HG03354 (cell line): ENCODE data around the gene BMPR1B.

Experiments used
- ATAC-seq: cut with Tn5 transposase; IDR thresholded peaks from one replicate; pipeline ENCODE4 v1.9.1; 2021; ENCODE audit warnings: mild to moderate bottlenecking; ENCODE audit not compliant: unreplicated experiment, poor library complexity, severe bottlenecking

BMPR1B gene

DNA sequence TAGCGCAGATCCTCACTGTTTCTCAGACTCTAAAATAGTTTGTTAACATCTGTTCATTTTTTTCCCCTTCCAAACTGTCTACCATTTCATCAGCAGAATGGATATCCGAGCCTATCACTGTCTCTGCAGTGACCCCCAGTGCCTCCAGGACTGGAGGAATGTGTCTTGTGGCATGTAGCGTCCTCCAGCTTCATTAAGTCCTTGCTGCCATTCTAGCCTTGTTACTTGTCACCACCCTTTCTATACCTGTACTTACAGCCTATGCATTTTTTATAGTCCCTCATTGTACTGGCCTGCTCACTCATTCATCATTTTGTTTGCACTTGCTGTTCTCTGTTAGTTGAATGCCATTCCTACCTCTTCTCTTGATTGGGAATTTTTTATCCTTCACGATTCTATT lies 179.1 kb downstream of the BMPR1B start:
- no peak for ATAC-seq

DNA sequence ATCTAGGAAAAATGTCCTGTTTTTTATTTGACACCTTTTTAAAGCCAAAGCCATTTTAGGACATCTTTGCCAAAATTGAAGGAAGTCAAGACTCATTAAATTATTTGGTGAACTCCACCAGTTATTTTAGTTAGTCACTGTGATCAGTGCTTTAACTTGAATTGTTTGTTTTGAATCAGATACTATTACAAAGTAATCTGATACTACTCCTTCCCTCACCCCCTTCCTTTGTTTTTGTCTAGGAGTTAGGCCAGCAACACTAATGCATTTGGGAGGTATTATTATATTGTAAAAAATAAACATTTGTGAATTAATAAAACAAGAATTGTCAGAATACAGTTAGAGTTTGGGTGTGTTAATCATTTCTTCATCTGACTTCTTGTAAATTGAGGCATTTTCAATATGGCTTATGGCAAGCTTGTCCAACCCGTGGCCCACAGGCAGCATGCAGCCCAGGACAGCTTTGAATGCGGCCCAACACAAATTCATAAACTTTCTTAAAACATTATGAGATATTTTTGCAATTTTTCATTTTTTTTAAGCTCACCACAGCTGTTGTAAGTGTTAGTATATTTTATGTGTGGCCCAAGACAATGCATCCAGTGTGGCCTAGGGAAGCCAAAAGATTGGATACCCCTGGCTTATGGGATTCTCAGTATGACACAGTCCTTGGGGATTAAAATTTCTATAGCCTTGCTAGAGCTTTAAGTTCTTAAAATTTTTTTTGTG lies 182.2 kb downstream of the BMPR1B start:
- no peak for ATAC-seq

DNA sequence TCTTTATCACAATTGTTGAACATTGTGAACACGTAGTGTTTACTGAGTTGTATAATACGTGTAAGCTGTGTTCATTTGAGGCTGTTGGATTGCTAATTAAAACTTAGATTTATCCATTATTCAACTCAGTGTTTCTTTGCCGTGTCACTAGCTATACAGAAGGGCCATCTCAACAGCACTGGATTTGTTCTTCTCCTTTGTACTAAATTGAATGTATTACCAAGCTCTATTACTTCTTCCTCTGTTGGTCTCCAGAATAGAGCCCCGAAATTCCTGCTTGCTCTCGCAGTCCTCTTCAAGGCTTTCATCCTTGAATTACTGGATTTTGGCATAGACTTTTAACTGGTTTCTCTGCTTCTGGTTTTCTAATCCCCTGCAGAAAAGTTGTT lies 182.8 kb downstream of the BMPR1B start:
- ATAC-seq = no peak

DNA sequence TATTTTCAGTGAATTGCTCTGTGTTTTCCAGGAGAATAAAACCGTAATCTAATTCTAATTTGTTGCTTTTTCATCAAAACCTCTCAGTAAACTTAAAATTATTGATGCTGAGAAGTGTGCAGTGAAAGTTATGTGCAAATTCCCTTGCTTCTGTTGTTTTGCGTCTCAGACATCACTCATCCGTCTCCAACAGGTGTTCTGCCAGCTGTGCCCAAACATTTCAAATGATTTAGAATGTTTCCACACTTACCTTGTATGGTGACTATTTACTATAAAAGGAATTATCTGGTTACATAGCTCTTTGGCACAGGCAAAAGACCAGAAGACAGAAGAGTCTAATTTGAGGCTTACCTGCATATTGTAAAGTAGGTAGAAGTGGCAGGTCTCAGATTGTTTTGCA lies 184.0 kb downstream of the BMPR1B start:
- no peak for ATAC-seq

DNA sequence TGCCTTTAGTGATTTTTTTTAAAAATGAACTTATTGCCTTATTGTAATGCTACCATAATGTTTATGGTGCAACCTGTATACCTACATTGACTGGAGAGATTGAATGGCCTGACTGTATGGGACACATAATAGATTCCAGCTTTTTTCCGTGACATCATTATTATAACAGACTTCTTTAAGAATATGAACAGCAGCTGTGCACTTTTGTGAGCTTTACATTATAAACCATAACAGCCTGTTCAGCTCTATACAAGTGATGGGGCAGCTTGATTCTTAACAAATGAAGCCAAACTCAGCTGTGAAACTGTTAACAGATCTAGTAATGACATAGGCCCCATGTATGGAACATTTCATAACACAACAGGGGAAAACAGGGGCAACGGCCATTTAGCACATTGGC lies 187.0 kb downstream of the BMPR1B start:
- ATAC-seq = no peak

DNA sequence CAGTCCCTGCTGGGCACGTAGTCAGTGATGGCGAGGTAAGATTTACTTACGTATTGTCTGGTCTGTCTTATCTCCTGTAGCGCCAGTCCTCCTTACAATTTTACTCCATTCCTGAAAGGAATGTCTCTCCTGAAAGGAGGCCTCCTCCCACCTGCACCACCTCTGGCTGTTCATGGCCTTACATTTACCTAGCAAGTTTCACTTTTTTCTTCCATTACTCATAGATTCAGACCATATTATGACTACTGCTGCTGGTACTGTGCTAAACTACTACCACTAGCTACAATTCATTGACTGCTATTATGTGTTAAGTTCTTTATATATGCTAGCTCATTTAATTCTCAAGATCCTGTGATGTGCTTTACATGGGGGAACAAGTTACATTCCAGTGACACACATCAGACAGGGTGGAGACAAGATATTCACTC lies 189.9 kb downstream of the BMPR1B start:
- no peak for ATAC-seq

DNA sequence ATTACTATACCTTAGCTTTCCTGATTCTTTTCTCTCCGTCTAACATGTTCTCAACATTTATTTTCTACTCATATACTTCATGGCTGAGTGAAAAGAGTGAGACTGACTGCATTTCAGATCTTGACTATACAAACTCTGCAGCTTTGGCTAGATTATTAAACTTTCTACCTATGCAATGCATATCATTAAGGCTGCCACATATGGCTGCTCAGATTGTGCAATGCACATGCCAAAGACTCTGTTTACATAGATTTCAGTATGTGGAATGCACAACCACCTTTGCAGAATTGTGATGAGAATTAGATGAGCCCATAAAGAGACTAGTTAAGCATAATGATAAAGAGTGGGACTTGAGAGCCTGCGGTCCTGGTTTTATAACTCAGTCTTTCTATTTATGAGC lies 196.5 kb downstream of the BMPR1B start:
- no peak for ATAC-seq

DNA sequence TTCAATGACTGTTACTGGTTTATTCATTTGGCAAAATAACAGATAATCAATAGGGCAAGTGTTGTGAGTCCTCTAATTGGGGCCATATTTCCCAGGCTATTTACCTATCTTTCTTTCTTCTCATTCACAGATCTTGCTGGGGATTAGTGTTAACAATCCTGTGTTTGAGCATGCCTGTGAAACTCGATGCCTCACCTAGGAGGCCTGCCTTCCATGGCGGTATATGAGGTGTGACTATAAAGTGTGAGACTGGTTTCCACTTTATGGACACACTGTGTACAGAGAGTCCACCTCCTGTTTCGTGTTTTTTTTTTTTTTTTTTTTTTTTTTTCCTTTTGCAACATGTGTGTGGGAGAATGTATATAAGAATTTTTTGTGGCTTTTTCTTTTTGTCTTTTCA lies 199.3 kb downstream of the BMPR1B start:
- ATAC-seq = no peak

DNA sequence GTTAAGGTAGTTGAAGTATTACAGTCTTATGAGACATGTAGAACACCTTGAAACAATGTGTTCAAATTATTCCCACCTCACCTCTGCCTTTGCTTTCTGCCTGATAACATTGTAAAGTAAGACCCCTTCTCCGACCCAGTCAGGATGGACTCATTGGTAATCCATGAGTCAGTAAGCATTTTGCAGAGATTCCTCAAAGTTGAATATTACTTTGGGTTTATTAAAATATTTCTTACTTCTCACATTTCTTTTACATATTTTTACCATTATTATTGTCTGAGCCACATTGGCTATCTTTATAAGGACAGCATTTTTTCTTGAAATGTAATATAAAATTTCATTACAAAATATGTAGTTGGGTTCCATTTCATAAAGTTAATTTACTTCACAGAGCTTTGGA lies 201.6 kb downstream of the BMPR1B start:
- ATAC-seq = no peak

DNA sequence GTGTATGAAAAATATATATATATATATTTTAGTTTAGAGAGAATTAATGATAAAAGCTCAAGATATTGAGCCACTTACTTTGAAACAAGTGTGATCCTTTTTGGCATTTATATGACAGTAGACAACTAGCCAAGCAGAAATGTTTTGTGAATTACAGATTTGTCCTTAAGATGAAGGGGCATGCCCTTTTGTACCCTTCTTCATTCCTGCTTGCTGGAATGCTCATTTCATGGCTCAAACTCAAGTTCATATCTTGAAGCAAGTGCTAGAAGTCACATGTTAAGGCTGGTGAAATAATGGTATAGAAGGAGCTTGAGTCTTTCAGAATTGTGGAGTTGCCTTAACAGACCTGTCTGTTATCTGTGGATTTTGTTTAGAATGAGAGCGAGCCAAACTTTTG lies 203.0 kb downstream of the BMPR1B start:
- ATAC-seq = no peak

DNA sequence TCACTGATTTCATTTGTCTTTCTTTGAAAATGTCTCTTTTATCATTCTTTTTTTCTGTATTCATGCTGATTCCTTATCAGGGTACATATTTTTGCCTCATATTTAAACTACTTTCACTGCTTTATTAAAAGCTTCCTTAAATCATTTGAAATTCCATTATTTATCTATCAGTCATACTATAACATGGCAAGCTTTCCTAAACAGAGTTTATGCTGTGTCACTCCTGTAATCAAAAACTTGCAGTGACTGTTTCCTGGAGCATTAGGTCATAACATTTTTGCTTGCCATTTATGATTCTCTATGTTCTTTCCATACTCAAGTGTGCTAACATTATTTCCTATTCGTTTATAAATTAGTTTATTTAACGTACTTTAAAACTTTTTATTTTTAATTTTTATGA lies 203.7 kb downstream of the BMPR1B start:
- ATAC-seq = no peak

DNA sequence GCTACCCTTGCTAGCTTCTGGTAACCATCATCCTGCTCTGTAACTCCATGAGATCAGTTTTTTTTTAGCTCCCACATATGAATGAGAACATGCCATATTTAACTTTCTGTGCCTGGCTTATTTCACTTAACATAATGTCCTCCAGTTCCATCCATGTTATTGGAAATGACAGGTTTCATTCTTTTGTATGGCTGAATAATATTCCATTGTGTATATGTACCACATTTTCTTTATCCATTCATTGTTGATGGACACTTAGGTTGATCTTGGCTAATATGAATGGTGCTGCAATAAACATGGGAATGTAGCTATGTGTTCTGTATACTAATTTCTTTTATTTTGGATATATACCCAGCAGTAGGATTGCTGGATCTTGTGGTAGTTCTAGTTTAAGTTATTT lies 204.7 kb downstream of the BMPR1B start:
- ATAC-seq = no peak

DNA sequence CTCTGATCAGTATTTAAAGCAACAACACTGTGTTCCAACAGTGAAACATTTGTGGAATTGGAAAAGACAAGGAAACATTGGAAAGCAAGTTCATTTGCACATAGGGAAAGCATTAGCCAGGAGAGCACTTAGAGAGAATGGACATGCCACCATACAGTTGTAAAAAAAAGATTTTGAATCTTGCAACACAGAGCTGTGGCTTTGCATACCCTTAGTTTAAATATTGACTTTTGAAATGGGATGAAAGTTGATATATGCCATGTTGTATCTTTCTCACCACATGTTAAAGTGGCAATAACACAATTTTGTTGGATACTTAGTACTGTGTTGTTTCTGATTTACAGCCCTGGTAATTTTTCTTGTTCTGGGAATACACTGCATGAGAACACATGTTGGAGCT lies 208.1 kb downstream of the BMPR1B start:
- no peak for ATAC-seq

DNA sequence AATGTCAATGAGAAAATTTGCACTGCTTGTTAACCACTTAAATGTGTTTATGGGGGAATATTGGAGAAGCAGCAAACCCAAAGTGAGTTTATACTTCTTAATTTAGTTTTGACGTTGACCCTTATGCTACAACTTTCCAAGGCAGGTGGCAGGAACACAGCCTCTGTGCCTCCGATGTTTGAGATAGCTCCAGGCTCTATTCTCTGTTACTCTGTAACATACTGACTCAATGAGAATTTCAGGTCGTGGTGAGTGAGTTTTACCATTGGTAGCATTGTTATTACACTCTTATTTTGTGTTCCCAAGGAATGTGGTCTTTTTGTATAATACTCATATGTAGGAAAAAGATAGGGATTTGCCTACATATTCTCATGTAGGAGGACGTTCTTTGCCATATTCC lies 210.7 kb downstream of the BMPR1B start:
- ATAC-seq = no peak

DNA sequence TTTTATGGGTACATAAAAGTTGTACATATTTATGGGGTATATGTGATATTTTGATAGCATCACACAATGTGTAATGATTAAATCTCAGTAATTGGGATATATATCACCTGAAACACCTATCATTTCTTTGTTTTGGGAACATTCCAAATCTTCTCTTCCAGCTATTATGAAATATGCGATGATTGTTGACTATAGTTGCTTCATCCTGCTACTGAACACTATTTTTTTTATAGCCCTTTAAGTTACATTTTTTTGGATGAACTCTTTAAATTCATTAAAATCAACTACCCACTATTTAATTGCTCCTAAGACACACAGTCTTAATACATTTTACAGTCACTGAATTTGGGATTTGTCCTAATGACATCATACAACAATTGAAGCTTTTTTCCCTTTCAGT lies 212.9 kb downstream of the BMPR1B start:
- ATAC-seq = no peak

DNA sequence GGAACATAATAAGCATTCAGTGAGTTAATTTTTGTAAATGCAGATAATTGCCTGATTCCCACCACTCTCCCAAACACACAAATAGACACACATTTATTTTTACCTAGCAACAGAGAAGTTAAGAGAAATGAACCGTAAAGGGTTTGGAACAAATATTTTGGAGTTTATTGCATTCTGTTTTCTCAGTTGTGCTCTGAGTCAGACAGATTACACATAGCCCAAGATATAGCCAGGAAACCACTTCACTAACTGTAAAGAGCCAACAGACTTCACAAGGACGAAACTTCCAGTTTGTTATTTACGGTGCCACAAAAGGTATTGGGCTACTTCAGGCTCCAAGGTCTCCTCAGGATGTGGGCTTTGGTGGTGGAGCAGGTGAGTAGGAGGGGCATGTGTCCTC lies 217.0 kb downstream of the BMPR1B start:
- ATAC-seq = no peak

DNA sequence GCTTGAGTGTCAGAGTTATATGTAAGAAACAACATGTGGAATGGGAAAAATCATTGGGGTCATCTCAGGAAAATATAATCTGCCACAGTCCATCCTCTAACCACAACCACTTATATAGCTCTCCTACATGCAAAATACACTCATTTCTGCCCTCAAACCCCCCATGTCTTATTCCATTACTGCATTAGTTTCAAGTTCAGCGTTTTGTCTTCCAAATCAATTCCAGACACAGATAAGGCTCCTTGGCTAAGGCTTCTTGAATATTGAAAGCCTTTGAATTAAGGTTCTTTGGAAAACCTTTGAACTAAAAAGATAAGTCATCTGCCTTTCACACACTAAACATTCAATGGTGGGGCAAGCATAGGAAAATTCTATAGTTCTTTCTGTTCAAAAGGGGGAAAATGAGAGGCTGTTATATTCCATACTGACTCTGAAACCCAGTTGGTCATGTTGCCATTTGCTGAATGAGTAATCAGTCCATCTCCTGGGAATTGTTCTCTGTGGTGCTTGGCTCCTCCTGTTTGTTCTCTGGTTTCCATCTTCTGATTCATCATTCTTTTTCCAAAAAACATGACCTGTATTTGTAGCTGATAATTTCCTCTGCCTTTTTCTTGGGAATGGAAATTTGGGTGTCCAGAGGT lies 218.7 kb downstream of the BMPR1B start:
- no peak for ATAC-seq

DNA sequence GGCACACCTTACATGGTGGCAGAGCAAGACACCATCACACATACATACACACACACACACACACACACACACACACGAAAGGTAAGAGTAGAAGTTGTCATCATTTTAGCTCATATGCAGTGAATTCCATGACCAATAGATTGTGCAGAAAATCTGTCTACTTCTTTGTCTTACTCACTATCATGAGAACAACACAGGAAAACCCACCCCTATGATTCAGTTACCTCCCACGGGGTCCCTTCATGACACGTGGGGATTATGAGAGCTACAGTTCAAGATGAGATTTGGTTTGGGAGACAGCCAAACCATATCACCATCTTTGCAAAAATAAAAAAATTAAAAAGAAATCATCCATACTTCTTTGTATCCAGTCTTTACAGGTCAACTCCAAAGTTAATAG lies 221.1 kb downstream of the BMPR1B start:
- ATAC-seq = no peak

DNA sequence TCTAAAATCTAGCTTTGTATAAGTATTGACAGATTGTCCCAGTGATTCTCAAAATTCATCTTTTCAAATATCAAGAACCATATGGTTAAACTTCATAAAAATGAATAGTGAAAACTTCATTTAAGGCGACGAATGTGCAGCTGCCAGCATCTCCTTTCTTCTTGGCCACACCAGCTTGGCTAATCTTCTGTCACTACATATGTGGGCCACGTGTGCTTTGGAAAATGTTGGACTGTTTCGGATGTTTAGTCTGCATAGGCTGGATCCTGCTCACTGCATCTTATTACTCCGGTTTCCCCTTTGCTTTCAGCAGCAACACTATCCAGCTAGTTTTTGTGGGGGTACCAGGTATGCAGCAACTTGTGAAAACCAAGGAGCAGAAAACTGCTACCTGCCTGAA lies 221.9 kb downstream of the BMPR1B start:
- ATAC-seq = no peak

DNA sequence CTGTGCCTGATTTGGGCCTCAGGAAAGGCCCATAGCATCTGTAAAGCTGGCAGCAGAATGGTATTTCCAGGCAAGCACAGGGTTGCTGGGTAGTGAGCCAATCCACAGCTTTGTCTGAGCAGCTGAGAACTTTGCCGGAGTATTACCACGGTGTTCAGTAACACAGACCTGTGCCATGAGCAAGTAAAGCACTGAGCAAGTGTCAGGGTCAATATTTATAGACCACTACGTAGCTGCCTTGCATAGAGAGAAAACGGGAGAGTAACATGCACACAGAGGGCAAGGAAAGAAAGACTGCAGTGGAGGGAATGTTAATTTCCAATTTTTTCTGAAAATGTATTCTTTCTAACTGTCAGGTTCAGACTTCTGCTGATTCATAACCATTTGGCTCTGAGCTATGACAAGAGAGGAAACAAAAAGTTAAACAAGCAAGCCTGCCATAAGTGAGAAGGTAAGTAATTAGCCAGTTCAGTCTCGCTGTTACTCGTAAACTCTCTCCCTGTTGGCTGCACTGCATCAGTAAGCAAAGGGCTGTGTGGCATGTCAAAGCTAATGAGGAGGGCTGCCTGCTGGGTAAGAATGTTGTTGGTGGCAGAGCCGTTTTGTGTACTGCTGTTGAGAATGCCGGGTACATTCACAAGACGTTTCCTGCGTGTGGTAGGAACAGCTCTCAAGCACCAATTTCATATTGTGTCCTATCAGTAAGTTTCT lies 238.1 kb downstream of the BMPR1B start:
- peak; percentile 71 for ATAC-seq

DNA sequence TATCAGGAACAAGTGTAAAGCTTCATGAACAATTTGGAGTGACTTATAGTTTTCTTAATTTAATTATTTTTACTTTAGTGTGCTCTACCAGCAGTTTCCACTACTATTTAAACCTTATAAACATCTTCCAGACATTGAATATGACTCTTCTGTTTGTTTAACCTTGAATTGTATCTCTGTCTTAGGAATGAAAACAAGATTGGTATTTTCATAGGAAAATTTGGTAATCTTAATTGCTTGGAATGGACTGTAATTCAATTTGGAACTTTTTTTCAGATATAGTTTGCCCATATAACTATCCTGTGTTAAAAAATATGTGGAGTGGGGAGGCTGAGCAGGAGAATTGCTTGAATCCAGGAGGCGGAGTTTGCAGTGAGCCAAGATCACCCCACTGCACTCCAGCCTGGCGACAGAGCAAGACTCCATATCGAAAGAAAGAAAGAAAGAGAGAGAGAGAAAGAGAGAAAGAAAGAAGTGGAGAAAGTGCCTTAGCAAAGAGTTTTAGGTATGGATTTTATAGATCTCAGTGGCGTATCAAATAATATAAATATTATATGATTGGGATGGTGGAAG lies 242.4 kb downstream of the BMPR1B start:
- no peak for ATAC-seq
